Naive B cell (primary cell): ENCODE results near the gene C1QB. TPM values are rescaled to one million over a fixed set of nuclear protein-coding genes. Genes with fewer than 3 reads are reported as not detected.
A peak's percentile ranks its signal among the peaks of the same experiment; 100 is the strongest.

Source experiments
- ATAC-seq, 2 donors: fragments of 150-1000 bp; cut with Tn5 transposase; 2 replicates each; pipeline ENCODE4 v1.10.0; 2021; ENCODE audit warnings: low read depth in 2 of 2, mild to moderate bottlenecking in 2 of 2, moderate library complexity in 2 of 2
- DNase-seq: peaks from one replicate; pipeline ENCODE4 v3.0.0; 2022
- H3K27ac Mint-ChIP-seq, 6 donors: one replicate each; pipeline ENCODE4 v1.8.0; 2020 to 2022; ENCODE audit warnings: mild to moderate bottlenecking in 6 of 6, mixed read lengths in 6 of 6, moderate library complexity in 5 of 6, inconsistent platforms in 2 of 6
- H3K27me3 Mint-ChIP-seq, 3 donors: one replicate each; pipeline ENCODE4 v1.8.0; 2021 to 2022; ENCODE audit warnings: mixed read lengths in 3 of 3, mild to moderate bottlenecking in 1 of 3
- H3K36me3 Mint-ChIP-seq, 2 donors: one replicate each; pipeline ENCODE4 v1.8.0; 2020 to 2022; ENCODE audit warnings: mixed read lengths in 2 of 2, inconsistent platforms in 1 of 2, mild to moderate bottlenecking in 1 of 2
- H3K4me1 Mint-ChIP-seq, 3 donors: one replicate each; pipeline ENCODE4 v1.8.0; 2020 to 2022; ENCODE audit warnings: mixed read lengths in 3 of 3, inconsistent platforms in 1 of 3, mild to moderate bottlenecking in 1 of 3, moderate library complexity in 1 of 3
- H3K4me3 Mint-ChIP-seq, 8 donors: one replicate each; pipeline ENCODE4 v1.8.0; 2020 to 2022; ENCODE audit warnings: mild to moderate bottlenecking in 8 of 8, mixed read lengths in 8 of 8, moderate library complexity in 8 of 8, inconsistent platforms in 2 of 8
- H3K9me3 Mint-ChIP-seq, 7 donors: one replicate each; pipeline ENCODE4 v1.8.0; 2020 to 2022; ENCODE audit warnings: mixed read lengths in 7 of 7, mild to moderate bottlenecking in 5 of 7, inconsistent platforms in 2 of 7, moderate library complexity in 1 of 7
- polyA plus RNA-seq, 6 donors: library from polyadenylated mRNA; unstranded; fragments of 300-500 nt; fragmentation: Illumina TruSeq; gene quantifications; one replicate each; pipeline ENCODE4 v1.2.3, GENCODE V29; 2021; ENCODE audit warnings: low read depth in 6 of 6

The C1QB gene
- polyA plus RNA-seq, 6 donors from 2014 or later: not detected

DNA sequence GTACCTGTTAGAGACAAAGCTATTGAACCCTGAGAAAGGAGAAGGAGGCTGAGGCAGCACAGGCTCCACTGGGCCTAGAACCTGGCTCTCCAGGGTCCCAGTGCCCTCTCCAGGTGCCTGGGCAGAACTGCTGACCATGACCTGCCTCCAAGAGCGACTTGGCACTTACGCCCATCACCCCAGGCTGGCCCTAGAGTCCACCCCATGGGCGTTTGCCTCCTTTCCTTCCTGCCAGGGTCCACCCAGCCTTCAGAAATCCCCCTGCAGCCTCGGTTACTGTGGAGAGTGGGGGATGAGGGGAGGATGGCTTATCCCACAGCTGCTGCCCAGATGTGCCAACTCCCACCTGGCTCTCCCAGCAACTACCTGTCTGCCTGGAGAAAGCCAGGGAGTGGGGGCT is 31.3 kb upstream of the C1QB start:
- ATAC-seq (no peak), DNase-seq (no peak)
- Mint-ChIP-seq H3K4me3 (no peak overlapping the region), H3K27ac (no peak overlapping the region), H3K9me3 (no peaks in the 10 kb centered on the region), H3K27me3 (peaks cover 23 to 65% (median 60%) of the 10 kb centered on the region in 3 donors), H3K36me3 (no peaks in the 10 kb centered on the region), H3K4me1 (no peaks in the 10 kb centered on the region)

DNA sequence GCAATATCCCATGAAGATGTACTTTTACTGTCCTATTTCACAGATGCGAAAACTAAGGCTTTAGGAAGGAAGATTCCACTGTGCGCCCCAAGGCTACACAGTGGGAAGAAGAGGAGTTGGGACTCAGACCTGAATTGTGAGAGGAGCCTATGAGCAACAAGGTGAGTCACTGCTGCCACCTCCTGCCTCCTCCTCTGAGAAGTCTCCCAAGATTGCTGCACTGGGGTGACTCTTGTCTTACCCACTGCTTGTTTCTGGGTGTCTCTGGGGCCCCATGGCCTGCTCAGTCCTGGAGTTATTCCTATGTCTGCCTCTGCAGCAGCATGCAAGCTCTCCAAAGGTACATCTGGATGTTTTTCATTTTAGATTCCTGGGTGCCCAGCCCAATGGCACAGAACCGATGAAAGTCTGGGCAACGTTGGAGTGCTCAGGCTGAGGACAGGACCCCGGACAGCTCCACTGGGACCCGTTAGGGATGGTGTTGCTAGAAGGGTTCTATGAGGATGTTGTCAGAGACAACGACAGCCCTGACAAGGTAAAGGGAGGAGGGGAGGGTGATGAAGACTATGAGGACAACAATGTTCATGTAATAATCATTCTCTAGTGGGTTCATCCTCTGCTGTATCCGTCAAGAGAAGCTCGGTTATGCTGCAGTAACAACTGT is 27.6 kb upstream of the C1QB start:
- H3K9me3 Mint-ChIP-seq: no peaks in the 10 kb centered on the region
- ATAC-seq (no peak), DNase-seq (no peak)
- peaks cover 43 to 74% (median 63%) of the 10 kb centered on the region in 3 donors for H3K27me3 Mint-ChIP-seq
- no peak overlapping the region for H3K27ac Mint-ChIP-seq
- no peaks in the 10 kb centered on the region for H3K4me1 Mint-ChIP-seq
- no peak overlapping the region for H3K4me3 Mint-ChIP-seq
- H3K36me3 Mint-ChIP-seq: no peaks in the 10 kb centered on the region

DNA sequence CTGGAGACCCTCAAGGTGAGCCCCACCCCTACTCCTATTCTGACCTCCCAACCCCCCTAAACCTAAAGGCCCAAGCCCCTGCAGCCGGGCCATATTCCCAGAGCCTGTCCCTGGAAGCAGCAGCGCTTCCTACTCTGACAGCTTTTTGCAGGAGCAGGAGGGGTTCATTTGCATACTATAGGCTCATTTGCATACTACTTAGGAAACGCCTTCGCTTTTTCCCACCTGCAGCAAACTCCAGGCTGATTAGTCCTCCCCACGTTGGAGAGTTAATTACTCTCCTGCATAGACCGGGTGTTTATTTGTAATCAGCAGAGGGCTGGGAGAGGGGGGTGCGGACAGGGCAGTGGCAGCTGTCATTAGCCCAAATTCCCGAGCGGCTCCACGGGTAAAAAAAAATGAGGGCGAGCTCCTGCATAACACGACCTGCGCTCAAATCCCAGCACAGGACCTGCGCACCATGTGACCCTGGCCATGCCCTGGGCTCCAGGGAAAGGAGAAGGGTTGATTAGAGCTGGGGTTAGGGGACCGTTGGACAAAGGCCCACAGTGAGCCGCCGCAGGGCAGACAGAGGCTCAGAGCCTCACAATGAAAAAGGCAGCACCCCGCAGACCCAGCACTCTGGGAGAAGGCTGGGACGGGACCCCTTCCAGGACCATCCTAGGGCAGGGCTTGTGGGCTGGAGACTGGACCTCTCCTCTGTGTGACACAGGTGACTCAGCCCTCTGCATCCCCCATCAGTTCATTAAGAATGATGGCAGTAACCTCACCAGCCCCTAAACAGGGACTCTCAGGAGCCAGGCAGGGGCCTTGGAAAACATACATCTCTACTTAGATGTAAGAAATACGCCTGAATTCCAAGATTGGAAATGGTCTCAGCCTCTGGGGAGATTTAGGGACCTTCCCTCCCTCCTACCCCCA is 26.5 kb upstream of the C1QB start:
- H3K4me3 Mint-ChIP-seq: peak overlapping the region in 1 of 8 donors; percentile 15
- H3K27me3 Mint-ChIP-seq: peaks cover 52 to 85% (median 70%) of the 10 kb centered on the region in 3 donors
- DNase-seq: no peak
- no peaks in the 10 kb centered on the region for H3K4me1 Mint-ChIP-seq
- H3K27ac Mint-ChIP-seq: no peak overlapping the region
- ATAC-seq: no peak
- no peaks in the 10 kb centered on the region for H3K36me3 Mint-ChIP-seq
- H3K9me3 Mint-ChIP-seq: no peaks in the 10 kb centered on the region

DNA sequence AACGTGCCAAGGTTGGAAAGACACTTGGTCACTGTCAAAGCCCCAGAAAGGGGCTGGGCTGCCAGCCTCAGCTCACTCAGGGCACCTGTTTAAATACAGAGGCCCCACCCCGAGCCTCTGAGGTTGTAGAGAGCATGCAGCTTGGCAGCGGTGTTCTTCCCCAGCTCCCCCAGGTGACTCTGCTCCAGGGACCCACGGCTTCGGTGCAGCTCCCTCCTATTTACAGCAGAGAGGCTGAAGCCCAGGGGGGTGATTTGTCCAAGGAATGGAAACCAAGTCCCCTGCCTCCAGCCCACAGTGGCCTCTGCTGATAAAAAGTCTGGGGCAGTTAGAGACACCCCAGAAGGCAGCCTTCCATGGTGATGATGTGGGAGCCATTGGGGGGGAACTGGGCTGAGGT is 25.7 kb upstream of the C1QB start:
- Mint-ChIP-seq H3K36me3 (no peaks in the 10 kb centered on the region), H3K27ac (no peak overlapping the region), H3K9me3 (no peaks in the 10 kb centered on the region), H3K4me1 (no peaks in the 10 kb centered on the region), H3K27me3 (peaks cover 54 to 86% (median 73%) of the 10 kb centered on the region in 3 donors), H3K4me3 (no peak overlapping the region)
- ATAC-seq (no peak), DNase-seq (no peak)

DNA sequence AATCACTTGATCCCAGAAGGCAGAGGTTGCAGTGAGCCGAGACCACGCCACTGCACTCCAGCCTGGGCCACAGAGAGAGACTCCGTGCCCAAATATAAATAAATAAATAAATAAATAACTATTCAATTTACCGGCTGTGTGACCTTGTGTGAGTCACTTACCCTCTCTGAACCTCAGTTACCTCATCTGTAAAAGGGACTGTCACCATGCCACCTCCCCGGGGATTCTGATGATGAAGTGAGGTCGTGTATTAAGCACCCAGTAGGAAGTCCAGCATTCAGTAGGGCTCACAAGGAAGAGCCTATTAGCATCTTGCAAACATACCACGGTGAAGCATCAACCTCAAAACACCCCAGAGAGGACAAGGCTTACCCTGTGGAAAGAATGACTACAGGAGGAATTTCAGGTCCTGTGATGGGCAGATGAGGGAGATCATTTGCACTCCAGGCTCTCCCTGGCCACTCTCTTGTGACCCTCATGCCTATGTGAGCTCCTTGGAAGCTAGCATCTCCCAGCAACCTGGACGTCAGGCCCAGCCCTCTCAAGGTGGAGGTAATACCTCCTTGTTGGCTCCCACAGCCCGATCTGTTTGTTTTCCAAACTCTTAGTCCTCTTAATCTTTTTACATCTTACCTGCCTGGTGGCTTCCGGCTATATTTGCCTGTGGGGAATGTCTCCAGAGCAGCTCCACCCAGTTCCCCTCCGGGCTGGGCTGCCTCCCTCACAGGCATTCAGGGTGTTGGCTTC is 24.2 kb upstream of the C1QB start:
- Mint-ChIP-seq H3K4me3 (no peak overlapping the region), H3K27ac (no peak overlapping the region), H3K9me3 (no peaks in the 10 kb centered on the region), H3K27me3 (peaks cover 56 to 84% (median 69%) of the 10 kb centered on the region in 3 donors), H3K36me3 (no peaks in the 10 kb centered on the region), H3K4me1 (no peaks in the 10 kb centered on the region)
- no peak for DNase-seq
- no peak for ATAC-seq

DNA sequence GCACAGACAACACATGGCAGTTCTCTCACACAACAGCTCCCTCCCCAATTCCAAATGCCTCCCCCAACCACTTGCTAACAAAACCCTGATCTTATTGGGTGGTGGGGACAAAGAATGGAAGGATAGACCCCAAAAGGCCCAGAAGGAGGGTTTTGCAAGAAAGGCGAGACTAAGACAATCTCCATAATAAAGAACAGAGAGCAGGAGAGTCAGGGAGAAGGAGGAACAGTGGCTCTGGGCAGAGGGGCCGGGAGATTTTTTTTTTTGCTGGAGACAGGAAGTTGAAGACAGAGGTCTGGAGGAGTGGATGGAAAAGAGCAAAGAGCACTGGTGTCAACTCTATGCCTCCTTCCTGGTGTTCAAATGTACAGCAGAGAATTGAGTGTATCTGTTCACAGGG is 23.1 kb upstream of the C1QB start:
- no peak overlapping the region for H3K4me3 Mint-ChIP-seq
- peaks cover 47 to 74% (median 62%) of the 10 kb centered on the region in 3 donors for H3K27me3 Mint-ChIP-seq
- no peaks in the 10 kb centered on the region for H3K4me1 Mint-ChIP-seq
- DNase-seq (no peak), ATAC-seq (no peak)
- no peak overlapping the region for H3K27ac Mint-ChIP-seq
- peaks cover 0 to 1% (median 0%) of the 10 kb centered on the region in 7 donors for H3K9me3 Mint-ChIP-seq
- H3K36me3 Mint-ChIP-seq: no peaks in the 10 kb centered on the region

DNA sequence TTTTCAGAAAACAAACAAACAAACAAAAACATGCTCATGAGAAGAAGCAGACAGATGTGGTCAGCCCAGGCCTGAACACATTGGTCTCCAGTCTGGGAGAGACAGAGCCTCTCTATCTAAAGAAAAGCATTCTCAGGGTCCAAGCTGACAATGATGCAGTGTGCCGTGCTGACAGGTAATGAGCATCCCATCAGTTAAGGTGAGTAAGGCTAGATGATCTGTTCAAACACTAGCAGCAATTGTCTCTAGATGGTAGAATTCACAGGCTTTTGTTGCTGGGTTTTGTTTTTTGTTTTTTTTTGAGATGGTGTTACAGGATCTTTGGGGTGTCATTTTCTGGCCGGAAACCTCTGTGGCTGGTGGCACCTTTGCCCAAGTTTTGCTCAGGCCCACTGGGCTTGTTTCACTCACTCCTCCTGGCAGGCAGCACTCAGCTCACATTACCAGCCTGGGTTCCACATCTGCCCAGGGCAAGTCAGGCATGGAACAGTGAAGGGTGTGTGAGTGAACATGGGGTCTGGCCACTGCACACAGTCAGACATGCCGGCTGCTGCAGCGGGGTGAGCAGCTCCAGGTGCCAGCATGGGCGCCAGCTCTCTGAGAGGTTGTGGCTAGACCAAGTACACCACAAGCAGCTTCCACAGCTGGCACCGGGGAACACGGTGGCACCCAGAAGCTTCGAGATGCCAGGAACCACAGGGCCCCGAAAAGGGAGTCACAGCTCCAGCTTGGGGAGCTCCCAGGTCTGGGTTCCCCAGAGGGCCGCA is 19.2 kb upstream of the C1QB start:
- Mint-ChIP-seq H3K27me3 (peaks cover 47 to 48% (median 48%) of the 10 kb centered on the region in 3 donors), H3K27ac (peak overlapping the region in 1 of 6 donors; percentile 83), H3K36me3 (no peaks in the 10 kb centered on the region), H3K4me1 (no peaks in the 10 kb centered on the region), H3K9me3 (peaks cover 0 to 1% (median 0%) of the 10 kb centered on the region in 7 donors), H3K4me3 (peak overlapping the region in 1 of 8 donors; percentile 6)
- no peak for DNase-seq
- no peak for ATAC-seq

DNA sequence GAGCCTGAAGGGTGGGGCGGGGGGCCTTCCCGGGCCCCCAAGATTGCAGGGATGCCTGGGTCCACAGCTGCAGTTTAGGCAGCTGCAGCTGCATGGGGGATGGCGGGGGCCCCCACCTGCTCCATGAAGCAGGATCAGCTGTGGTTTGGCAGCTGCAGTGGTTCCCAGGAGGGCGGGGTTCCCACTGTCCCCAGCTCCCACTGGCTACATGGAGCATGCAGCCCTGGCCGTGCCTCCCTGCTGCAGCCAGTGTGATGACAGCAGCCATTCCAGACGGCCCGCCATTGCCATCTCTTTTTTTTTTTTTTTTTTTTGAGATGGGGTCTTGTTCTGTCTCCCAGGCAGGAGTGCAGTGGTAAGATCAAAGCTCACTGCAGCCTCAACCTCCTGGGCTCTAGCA is 17.6 kb upstream of the C1QB start:
- Mint-ChIP-seq H3K27ac (no peak overlapping the region), H3K4me3 (no peak overlapping the region), H3K36me3 (no peaks in the 10 kb centered on the region), H3K9me3 (peaks cover 0 to 1% (median 0%) of the 10 kb centered on the region in 7 donors), H3K27me3 (peaks cover 32 to 34% (median 33%) of the 10 kb centered on the region in 3 donors), H3K4me1 (no peaks in the 10 kb centered on the region)
- DNase-seq: no peak
- ATAC-seq: no peak

DNA sequence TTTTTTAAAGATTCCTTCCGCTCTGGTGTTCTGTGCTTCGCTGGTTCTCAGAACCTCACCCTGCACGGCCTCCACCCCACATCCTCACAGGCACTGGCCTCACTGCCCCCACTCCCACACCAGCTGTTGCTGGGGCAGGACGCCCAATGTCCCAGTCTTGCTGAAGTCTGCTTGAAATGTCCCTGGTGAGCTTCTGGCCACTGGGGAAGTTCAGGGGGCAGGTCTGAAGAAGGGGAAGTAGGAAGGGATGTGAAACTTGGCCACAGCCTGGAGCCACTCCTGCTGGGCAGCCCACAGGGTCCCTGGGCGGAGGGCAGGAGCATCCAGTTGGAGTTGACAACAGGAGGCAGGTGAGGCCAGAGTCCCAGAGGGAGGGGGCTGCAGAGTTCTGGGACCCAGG is 16.7 kb upstream of the C1QB start, which contains the start of gene C1QA:
Gene C1QA (plus strand): TSS at position 276 of the 400 bp plus-strand sequence. CDS start 989 bp downstream, outside the sequence.
- Mint-ChIP-seq H3K4me3 (no peak within 1 kb of the TSS), H3K27ac (no peak within 1 kb of the TSS)
- ATAC-seq: no peak

DNA sequence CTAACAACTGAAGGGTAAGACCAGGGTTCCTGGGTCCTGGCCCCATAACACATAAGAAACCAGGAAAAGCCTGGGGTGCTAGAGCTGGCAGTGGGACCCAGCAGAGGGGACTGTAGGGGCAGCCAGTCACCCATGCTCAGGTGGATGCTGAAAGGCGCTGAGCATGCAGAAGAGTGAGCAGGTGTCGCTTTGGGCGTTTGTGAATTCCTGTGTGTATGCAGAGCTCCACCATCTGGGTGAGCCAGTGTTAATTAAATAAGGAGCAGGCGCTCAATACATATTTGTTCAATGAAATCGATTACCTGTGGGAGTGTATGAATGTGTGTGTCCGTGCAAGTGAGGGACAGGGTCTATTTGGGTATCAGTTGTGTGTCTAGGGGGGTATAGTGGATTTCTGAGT is 16.1 kb upstream of the C1QB start:
- no peak for ATAC-seq
- Mint-ChIP-seq H3K27ac (no peak overlapping the region), H3K4me3 (no peak overlapping the region)

More for the DNA sequence above, 16.7 kb upstream of the C1QB start, which contains the start of gene C1QA:
- H3K36me3 Mint-ChIP-seq: no peaks in the 10 kb centered on the region
- H3K4me1 Mint-ChIP-seq: no peaks in the 10 kb centered on the region
- peaks cover 26 to 33% (median 29%) of the 10 kb centered on the region in 3 donors for H3K27me3 Mint-ChIP-seq
- no peak for DNase-seq
- peaks cover 0 to 1% (median 0%) of the 10 kb centered on the region in 7 donors for H3K9me3 Mint-ChIP-seq

DNA sequence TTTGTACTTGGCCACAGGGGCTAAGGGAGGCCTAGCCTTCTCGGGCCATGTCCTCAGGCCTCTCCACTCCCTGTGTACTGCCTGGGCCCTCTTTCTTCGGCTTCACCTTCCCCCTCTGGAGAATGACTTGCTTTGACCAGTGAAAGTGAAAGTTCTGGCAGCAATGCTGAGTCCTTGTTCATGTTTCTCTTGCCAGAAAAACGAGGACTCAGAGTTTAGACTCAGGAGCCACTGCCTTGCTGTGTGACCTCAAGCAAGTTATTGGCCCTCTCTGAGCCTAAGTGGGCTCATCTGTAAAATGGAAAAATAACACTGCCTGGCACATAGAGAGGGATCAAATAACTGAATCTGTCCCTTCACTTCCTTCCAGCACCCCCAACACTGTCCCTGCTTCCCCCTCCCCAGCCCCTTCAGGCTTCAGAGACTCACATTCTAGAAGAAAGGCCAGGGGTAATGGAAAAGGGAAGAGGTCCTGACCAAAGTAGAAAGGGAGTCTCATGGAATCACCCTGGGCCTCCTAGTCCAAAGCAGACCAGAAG is 15.1 kb upstream of the C1QB start:
- Mint-ChIP-seq H3K27me3 (peaks cover 20 to 37% (median 28%) of the 10 kb centered on the region in 3 donors), H3K4me3 (no peak overlapping the region), H3K36me3 (no peaks in the 10 kb centered on the region), H3K27ac (peak overlapping the region in 1 of 6 donors; percentile 44), H3K4me1 (no peaks in the 10 kb centered on the region), H3K9me3 (peaks cover 0 to 1% (median 0%) of the 10 kb centered on the region in 7 donors)
- DNase-seq: no peak
- ATAC-seq: no peak

More for the DNA sequence above, 16.1 kb upstream of the C1QB start:
- H3K4me1 Mint-ChIP-seq: no peaks in the 10 kb centered on the region
- H3K27me3 Mint-ChIP-seq: peaks cover 20 to 33% (median 28%) of the 10 kb centered on the region in 3 donors
- peaks cover 0 to 1% (median 0%) of the 10 kb centered on the region in 7 donors for H3K9me3 Mint-ChIP-seq
- no peaks in the 10 kb centered on the region for H3K36me3 Mint-ChIP-seq
- DNase-seq: no peak

DNA sequence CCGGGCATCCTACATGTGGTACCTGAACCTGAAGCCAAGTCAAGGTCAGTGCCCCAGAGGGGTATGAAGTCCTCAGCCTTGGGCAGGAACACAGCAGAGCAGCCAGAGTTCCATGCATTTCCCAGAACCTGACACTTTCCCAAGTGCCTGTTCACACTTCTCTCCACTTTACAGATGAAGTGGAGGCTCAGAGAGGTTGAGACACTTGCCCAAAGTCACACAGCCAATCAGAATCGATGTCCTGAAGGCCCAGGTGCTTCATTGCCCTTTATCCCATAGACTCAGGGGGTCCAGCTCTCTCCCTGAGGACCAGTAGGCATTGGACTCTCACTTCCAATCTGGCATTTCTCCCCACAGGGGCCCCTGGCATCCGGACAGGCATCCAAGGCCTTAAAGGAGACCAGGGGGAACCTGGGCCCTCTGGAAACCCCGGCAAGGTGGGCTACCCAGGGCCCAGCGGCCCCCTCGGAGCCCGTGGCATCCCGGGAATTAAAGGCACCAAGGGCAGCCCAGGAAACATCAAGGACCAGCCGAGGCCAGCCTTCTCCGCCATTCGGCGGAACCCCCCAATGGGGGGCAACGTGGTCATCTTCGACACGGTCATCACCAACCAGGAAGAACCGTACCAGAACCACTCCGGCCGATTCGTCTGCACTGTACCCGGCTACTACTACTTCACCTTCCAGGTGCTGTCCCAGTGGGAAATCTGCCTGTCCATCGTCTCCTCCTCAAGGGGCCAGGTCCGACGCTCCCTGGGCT is 14.4 kb upstream of the C1QB start:
- H3K27ac Mint-ChIP-seq: no peak overlapping the region
- H3K36me3 Mint-ChIP-seq: no peaks in the 10 kb centered on the region
- H3K4me3 Mint-ChIP-seq: no peak overlapping the region
- peaks cover 0 to 1% (median 0%) of the 10 kb centered on the region in 7 donors for H3K9me3 Mint-ChIP-seq
- no peaks in the 10 kb centered on the region for H3K4me1 Mint-ChIP-seq
- ATAC-seq (no peak), DNase-seq (no peak)
- peaks cover 17 to 39% (median 22%) of the 10 kb centered on the region in 3 donors for H3K27me3 Mint-ChIP-seq
